Activated B cell treated with CpG ODN at 0.5 μM for 24 hours (primary cell): ENCODE data around the gene NDC80. TPM values are rescaled to one million over a fixed set of nuclear protein-coding genes. Genes with fewer than 3 reads are reported as not detected.

Experiments used
- ATAC-seq: fragments of 200-7000 bp; cut with Tn5 transposase; one replicate; pipeline ENCODE4 v1.10.0; 2021; ENCODE audit warnings: low read depth, mild to moderate bottlenecking, moderate library complexity
- CTCF ChIA-PET: fragments of 350-600 bp; sonication (Branson Sonifier 250); formaldehyde crosslinking; loops from one replicate; lab custom pipeline; 2021; ENCODE audit warnings: antibody characterized with exemption; lab: Charles Lee
- POLR2A ChIA-PET: fragments of 350-600 bp; sonication (Branson Sonifier 250); formaldehyde crosslinking; loops from one replicate; lab custom pipeline; 2021; ENCODE audit warnings: antibody characterized with exemption; lab: Charles Lee
- DNase-seq: peaks from one replicate; pipeline ENCODE4 v3.0.0; 2022
- H3K27ac Mint-ChIP-seq: one replicate; pipeline ENCODE4 v1.8.0; 2020; ENCODE audit warnings: mixed read lengths
- H3K27me3 Mint-ChIP-seq: one replicate; pipeline ENCODE4 v1.8.0; 2021; ENCODE audit warnings: mixed read lengths
- H3K36me3 Mint-ChIP-seq: one replicate; pipeline ENCODE4 v1.8.0; 2021; ENCODE audit warnings: low read depth, mixed read lengths
- H3K4me1 Mint-ChIP-seq: one replicate; pipeline ENCODE4 v1.8.0; 2021; ENCODE audit warnings: mixed read lengths
- H3K4me3 Mint-ChIP-seq: one replicate; pipeline ENCODE4 v1.8.0; 2020; ENCODE audit warnings: mild to moderate bottlenecking, mixed read lengths
- H3K9me3 Mint-ChIP-seq: one replicate; pipeline ENCODE4 v1.8.0; 2020; ENCODE audit warnings: mixed read lengths
- intact Hi-C: fragments of 100-400 bp; cut with micrococcal nuclease; formaldehyde crosslinking; loops from one replicate; pipeline ENCODE4 v1.15.1; 2024
- total RNA-seq: library from RNA; stranded (reverse); gene quantifications from 2 replicates; pipeline ENCODE4 v1.2.3, GENCODE V29; 2022
- TF ChIP-seq, protein P1 (sequence below): fragments of 200-600 bp; IDR thresholded peaks from one replicate; pipeline ENCODE4 v1.8.0; 2022; ENCODE audit warnings: antibody characterized with exemption, mild to moderate bottlenecking

Gene NDC80
- total RNA-seq, 1 donor from 2014 or later: 1.9 TPM

DNA sequence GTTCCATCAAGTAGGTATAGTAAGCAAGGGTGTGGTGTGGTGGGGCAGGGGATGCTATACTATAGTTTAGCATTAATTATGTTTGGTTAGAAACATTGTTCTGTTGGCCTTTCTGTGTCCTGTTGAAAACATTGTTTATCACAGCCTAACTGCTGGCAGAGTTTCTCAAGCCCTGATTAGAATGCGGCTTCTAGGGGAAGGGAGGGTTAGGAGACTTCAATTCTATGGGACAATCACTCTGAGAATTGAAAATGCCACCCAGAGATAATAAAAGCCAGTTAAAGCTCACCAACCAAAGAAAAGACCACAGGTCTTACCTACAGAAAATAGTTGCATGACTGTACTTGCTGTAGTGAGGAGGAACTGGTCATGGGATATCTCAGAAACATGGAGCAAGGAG, 64.2 kb downstream of the NDC80 start:
- TF ChIP-seq, protein P1, sequence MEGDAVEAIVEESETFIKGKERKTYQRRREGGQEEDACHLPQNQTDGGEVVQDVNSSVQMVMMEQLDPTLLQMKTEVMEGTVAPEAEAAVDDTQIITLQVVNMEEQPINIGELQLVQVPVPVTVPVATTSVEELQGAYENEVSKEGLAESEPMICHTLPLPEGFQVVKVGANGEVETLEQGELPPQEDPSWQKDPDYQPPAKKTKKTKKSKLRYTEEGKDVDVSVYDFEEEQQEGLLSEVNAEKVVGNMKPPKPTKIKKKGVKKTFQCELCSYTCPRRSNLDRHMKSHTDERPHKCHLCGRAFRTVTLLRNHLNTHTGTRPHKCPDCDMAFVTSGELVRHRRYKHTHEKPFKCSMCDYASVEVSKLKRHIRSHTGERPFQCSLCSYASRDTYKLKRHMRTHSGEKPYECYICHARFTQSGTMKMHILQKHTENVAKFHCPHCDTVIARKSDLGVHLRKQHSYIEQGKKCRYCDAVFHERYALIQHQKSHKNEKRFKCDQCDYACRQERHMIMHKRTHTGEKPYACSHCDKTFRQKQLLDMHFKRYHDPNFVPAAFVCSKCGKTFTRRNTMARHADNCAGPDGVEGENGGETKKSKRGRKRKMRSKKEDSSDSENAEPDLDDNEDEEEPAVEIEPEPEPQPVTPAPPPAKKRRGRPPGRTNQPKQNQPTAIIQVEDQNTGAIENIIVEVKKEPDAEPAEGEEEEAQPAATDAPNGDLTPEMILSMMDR: no peak
- Mint-ChIP-seq H3K9me3 (peaks cover 11% of the 10 kb centered on the region), H3K36me3 (peaks cover 12% of the 10 kb centered on the region), H3K4me1 (peaks cover 91% of the 10 kb centered on the region), H3K27me3 (no peaks in the 10 kb centered on the region), H3K4me3 (no peak overlapping the region), H3K27ac (peak overlapping the region; percentile 99)
- ATAC-seq (no peak), DNase-seq (no peak)
- intact Hi-C loops: loop anchor here (2.0 kb wide), 1 partner anchor 17 kb away; no protein-coding TSS in a partner anchor
- ChIA-PET POLR2A (interaction anchor here (0.7 to 14.8 kb wide), 6 partner anchors 21 to 466 kb away, joined by 4 to 376 read pairs (median 32); partner anchors contain the start of genes METTL4, NDC80 and SMCHD1), CTCF (interaction anchor here (2.0 kb wide), 1 partner anchor 22 kb away, joined by 10 read pairs; the partner anchor contains the start of gene SMCHD1)

DNA sequence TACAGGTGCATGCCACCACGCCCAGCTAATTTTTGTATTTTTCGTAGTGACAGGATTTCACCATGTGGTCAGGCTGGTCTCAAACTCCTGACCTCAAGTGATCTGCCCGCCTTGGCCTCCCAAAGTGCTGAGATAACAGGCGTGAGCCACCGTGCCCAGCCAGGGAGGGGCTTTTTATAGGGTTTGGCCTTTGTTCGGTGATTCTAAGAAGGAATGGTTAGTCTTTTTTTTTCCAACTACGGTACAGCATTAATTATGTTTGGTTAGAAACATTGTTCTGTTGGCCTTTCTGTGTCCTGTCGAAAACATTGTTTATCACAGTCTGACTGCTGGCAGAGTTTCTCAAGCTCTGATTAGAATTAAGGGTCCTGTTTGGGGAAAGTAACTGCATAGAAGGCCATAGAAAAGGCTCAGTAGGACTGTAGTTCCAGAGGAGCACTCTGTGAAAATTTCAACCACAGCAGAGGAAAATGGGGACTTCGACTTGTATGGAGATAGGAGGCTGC, 64.8 kb downstream of the NDC80 start:
- Mint-ChIP-seq H3K9me3 (peaks cover 11% of the 10 kb centered on the region), H3K4me3 (peak overlapping the region; percentile 72), H3K36me3 (peaks cover 12% of the 10 kb centered on the region), H3K4me1 (peaks cover 96% of the 10 kb centered on the region), H3K27me3 (no peaks in the 10 kb centered on the region), H3K27ac (peak overlapping the region; percentile 99)
- POLR2A ChIA-PET: interaction anchor here (0.6 to 14.8 kb wide), 15 partner anchors 9 to 327 kb away, joined by 3 to 376 read pairs (median 7); partner anchors contain the start of genes METTL4, NDC80 and SMCHD1
- DNase-seq (no peak), ATAC-seq (peak; percentile 11)
- TF ChIP-seq, protein P1: no peak
- CTCF ChIA-PET: interaction anchor here (0.9 to 2.0 kb wide), 3 partner anchors 17 to 30 kb away, joined by 3 to 10 read pairs (median 4); partner anchors contain the start of gene SMCHD1
- intact Hi-C loops: loop anchor here (1.0 kb wide), 3 partner anchors 31 to 210 kb away; no protein-coding TSS in a partner anchor

DNA sequence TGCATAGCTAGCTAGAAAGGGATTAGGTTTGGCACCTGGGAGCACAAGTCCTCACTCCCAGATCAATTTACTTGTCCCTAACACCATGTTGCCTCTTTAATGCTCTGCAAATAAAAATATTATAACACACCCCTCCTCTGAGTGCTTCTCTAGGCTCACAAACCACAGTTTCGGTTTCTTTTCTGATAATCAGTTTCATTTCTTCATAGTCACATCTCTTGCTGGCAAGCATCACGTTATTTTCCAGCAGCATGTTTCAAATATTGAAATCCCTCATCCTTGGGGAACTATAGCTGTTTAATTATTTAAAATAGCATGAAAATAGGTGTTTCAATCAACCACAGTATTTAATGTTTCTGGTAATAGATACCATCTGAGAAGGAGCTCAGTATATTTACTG, 70.3 kb downstream of the NDC80 start:
- CTCF ChIA-PET: interaction anchor here (1.4 kb wide), 1 partner anchor 71 kb away, joined by 4 read pairs; the partner anchor contains the start of genes METTL4 and NDC80
- peaks cover 54% of the 10 kb centered on the region for H3K4me1 Mint-ChIP-seq
- intact Hi-C loops: loop anchor here (1.0 to 5.0 kb wide), 4 partner anchors 14 to 811 kb away; partner anchors contain the start of genes METTL4, NDC80, SMCHD1 and TGIF1
- peak; percentile 59 for ATAC-seq
- no peaks in the 10 kb centered on the region for H3K27me3 Mint-ChIP-seq
- no peaks in the 10 kb centered on the region for H3K9me3 Mint-ChIP-seq
- H3K36me3 Mint-ChIP-seq: no peaks in the 10 kb centered on the region
- peak overlapping the region; percentile 77 for H3K4me3 Mint-ChIP-seq
- POLR2A ChIA-PET: interaction anchor here (0.7 to 14.8 kb wide), 4 partner anchors 8 to 70 kb away, joined by 4 to 376 read pairs (median 14); partner anchors contain the start of genes METTL4, NDC80 and SMCHD1
- no peak overlapping the region for H3K27ac Mint-ChIP-seq
- TF ChIP-seq, protein P1: no peak
- DNase-seq: no peak

DNA sequence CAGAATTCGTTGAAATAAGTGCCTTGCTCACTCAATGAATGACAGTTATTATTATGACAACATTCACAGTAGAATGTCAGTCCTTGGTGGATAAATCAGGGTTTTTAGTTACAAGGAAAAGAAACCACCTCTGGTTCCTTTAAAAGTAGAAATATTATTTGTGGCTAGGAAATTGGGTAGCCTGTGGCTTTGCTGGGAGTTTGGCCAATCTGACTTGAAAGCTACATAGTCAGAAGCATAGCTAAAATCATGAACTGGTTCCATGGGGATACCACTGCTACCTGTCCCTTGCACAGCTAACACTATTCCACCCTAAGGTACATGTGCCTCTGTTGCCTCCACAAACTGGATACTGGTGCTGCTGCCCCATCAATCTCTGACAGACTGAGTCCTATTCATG, 71.4 kb downstream of the NDC80 start:
- POLR2A ChIA-PET: interaction anchor here (0.5 to 14.8 kb wide), 5 partner anchors 8 to 83 kb away, joined by 3 to 376 read pairs (median 11); partner anchors contain the start of genes METTL4, NDC80 and SMCHD1
- intact Hi-C loops: loop anchor here (5.0 kb wide), 1 partner anchor 810 kb away; the partner anchor contains the start of gene TGIF1
- H3K4me3 Mint-ChIP-seq: no peak overlapping the region

More for the DNA sequence above, 71.4 kb downstream of the NDC80 start:
- peaks cover 42% of the 10 kb centered on the region for H3K4me1 Mint-ChIP-seq
- TF ChIP-seq, protein P1: no peak
- ATAC-seq (no peak), DNase-seq (no peak)
- H3K27ac Mint-ChIP-seq: no peak overlapping the region
- CTCF ChIA-PET: interaction anchor here (1.0 kb wide), 1 partner anchor 12 kb away, joined by 3 read pairs; no protein-coding TSS in a partner anchor
- H3K36me3 Mint-ChIP-seq: no peaks in the 10 kb centered on the region
- H3K9me3 Mint-ChIP-seq: no peaks in the 10 kb centered on the region
- H3K27me3 Mint-ChIP-seq: no peaks in the 10 kb centered on the region
